ENCODE data around the gene ADSL.

The ADSL gene

DNA sequence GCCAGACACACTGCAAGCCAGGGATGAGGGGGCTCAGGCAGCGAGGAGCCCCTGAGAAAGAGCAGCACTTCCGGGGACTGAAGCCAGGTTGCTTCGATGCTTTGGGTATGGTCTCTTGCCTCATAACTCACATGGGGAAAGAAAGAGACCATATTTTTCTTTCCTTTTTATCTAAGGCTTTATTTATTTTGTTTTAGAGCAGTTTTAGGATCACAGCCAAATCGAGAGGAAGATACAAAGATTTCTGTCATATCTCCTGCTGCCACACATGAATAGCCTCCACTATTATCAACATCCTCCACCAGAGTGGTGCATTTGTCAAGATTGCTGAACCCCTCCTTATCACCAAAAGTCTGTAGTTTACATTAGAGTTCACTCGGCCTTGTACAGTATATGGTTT, 24.3 kb upstream of the ADSL start:
- no peak for DNase-seq (ENCODE audit: insufficient read length, low spot score)
- TF ChIP-seq, protein P1, sequence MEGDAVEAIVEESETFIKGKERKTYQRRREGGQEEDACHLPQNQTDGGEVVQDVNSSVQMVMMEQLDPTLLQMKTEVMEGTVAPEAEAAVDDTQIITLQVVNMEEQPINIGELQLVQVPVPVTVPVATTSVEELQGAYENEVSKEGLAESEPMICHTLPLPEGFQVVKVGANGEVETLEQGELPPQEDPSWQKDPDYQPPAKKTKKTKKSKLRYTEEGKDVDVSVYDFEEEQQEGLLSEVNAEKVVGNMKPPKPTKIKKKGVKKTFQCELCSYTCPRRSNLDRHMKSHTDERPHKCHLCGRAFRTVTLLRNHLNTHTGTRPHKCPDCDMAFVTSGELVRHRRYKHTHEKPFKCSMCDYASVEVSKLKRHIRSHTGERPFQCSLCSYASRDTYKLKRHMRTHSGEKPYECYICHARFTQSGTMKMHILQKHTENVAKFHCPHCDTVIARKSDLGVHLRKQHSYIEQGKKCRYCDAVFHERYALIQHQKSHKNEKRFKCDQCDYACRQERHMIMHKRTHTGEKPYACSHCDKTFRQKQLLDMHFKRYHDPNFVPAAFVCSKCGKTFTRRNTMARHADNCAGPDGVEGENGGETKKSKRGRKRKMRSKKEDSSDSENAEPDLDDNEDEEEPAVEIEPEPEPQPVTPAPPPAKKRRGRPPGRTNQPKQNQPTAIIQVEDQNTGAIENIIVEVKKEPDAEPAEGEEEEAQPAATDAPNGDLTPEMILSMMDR (IDR thresholded peaks at IDR 0.05; ENCODE audit: insufficient read depth, missing control alignments): no peak
- FAIRE-seq: no peak

DNA sequence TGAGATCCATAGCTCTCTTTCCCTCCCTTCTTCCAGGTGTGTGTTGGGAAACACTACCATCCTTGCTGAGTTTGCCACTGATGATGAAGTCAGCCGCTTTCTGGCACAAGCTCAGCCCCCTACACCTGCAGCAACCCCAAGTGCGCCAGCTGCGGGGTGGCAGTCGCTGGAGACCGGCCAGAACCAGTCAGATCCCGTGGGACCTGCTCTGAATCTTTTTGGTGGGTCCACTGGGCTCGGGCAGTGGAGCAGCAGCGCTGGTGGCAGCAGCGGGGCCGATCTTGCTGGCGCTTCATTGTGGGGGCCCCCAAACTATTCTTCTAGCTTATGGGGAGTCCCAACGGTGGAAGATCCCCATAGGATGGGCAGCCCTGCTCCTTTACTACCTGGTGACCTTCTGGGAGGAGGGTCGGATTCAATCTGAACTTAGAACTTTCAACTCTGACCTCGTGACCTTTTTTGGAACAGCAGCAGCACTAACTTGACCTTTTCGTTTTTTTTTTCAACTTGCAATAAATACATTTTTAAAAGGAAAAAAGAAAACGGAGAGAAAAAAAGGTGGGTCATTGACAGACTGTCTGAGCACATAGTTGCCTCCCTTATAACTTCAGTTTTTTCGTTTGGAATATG, 23.4 kb upstream of the ADSL start:
- TF ChIP-seq, protein P1 (IDR thresholded peaks at IDR 0.05; ENCODE audit: insufficient read depth, missing control alignments): no peak
- no peak for FAIRE-seq
- no peak for DNase-seq (ENCODE audit: insufficient read length, low spot score)

DNA sequence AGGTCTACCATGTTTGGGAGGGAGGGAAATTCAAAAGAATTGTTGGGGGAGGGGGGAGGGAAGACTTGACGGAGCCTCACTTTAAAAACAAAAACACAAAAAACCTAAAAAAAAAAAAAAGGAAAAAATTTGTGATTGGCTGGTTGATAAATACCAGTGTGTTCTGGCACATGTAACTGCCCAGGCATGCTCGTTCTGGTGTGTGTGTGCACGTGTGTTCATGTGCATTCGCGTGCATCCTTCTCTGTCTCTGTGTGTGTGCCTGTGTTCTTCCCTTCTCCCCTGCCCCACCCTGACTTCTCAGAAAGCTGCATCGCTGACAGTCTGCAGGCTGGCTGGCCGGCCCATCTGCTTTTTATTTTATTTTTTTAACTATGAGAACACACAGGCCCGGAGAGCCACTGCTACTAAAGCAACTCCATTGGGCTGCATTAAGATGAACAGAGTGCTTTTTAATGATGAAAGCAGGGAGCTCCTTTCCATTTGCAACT, 22.6 kb upstream of the ADSL start:
- TF ChIP-seq, protein P1 (IDR thresholded peaks at IDR 0.05; ENCODE audit: insufficient read depth, missing control alignments): no peak
- FAIRE-seq (no peak), DNase-seq (ENCODE audit: insufficient read length, low spot score) (no peak)

DNA sequence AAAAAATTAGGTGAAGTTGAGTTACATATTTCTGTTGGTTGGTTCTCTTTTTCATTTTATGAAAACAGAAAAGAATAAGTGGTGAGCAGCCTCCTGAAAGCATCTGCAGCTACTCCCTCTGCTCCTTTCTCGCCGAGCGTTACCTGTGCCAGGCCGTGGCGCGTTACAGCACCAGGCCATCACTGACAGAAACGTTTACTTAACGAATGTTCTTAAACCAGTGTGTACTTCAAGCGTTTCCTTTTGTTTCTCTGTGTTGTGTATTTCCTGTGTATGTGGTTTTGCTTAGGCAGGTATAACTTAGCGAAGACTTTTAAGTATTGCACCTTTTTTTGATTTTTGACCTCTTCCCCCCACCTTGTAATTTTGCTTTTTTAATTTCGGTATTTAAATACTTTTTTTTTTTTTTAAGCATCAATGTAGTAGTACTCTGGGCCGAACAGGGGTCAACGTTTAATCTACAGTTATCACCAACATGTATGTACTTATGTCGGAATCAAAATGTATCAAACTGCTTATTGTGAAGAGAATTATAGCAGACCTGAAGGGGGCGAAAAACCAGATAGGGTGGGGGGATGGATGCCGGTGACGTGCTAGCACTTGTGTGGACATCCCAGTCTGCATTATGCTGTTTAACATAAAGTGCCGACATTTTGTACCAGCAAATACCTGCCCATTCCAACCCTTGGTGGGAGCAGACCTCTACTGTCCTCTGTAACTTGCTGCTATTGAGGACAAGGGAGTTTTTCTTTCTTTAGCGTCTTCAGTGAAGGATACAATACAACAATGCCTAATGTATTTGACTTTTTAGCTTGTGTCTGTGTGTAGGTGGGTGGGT, 21.6 kb upstream of the ADSL start:
- TF ChIP-seq, protein P1 (IDR thresholded peaks at IDR 0.05; ENCODE audit: insufficient read depth, missing control alignments): no peak
- DNase-seq (ENCODE audit: insufficient read length, low spot score) (no peak), FAIRE-seq (no peak)

DNA sequence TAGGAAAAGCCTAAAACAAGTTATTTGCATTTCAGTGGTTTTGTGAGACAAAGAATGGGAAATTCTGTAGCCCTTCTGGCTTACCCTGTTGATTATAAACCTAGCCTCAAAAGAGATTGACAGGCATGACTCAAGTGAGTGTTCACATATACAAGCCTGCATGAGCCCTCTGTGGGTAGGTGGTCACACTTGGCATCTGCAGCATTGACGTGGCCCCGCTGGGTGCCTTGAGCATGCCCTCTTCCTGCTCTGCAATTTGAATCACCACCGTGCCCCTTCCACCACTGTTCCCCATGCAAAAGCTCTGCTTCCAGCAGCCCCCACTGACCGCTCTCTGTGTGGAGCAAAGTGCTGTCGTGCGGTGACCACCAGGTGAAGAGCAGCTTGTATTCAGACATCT, 21.0 kb upstream of the ADSL start:
- no peak for DNase-seq (ENCODE audit: insufficient read length, low spot score)
- FAIRE-seq: no peak
- TF ChIP-seq, protein P1 (IDR thresholded peaks at IDR 0.05; ENCODE audit: insufficient read depth, missing control alignments): no peak

DNA sequence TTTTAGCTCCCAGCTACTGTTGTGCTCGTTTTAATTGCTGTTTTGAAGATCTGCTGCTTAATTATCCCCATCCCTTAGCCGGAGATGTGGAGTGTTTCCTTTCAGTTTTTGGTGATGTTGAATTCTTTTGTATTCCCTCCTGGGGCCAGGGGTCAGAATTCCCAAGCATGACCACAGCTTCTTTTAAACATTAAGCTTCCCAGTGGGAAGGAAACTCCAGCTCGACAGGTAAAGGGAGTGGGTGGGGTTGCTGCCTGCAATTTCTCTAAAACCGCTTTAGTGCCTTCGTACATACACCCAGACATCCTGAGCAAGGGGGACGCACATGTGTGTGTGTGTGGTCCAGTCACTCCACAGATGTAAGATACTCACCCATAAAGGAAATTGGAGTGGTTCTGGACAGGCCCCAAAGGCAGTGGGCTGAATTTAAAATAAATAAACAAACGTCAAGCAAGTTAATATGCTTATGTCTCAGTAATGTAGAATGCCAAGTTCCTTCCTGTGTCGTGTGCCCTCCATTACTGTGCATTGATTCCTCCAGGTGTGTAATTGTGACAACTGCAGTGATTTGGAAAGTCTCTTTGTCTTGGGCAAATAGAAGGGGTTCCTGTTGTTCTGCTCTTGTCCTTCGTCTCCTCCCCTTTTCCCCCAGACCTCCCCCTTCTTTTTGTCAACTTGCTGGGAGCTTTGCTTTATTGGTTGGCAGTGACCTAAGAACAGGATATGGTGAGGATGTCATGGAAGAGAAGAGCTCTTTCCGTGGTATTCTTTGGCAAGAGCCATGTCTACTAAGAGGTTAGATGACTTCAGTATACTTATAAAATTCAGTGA, 19.2 kb upstream of the ADSL start:
- DNase-seq (ENCODE audit: insufficient read length, low spot score) (no peak), FAIRE-seq (no peak)
- TF ChIP-seq, protein P1 (IDR thresholded peaks at IDR 0.05; ENCODE audit: insufficient read depth, missing control alignments): no peak

Data from D721Med (cell line).